GM10266 (cell line): ENCODE data around the gene FGGY.

Experiments
- DNase-seq: peaks from one replicate; pipeline ENCODE4 v3.0.0; 2012; ENCODE audit errors: extremely low spot score
- CTCF ChIP-seq: IDR thresholded peaks from 2 replicates; pipeline ENCODE4 v1.5.1; 2012; ENCODE audit warnings: mild to moderate bottlenecking, low read depth; ENCODE audit not compliant: control insufficient read depth, insufficient read depth; ENCODE audit errors: missing control alignments

FGGY gene

GRCh38 chr1:59592924-59593323 is 296.0 kb downstream of the FGGY start:
- no peak for DNase-seq
- TF ChIP-seq CTCF: no peak

- no peak for TF ChIP-seq CTCF
- no peak for DNase-seq
Observed at GRCh38 chr1:59593798-59594790, 297.2 kb downstream of the FGGY start.

GRCh38 chr1:59595774-59596173 is 298.9 kb downstream of the FGGY start:
- no peak for DNase-seq
- TF ChIP-seq CTCF: no peak

GRCh38 chr1:59596432-59596831 is 299.5 kb downstream of the FGGY start:
- no peak for TF ChIP-seq CTCF
- no peak for DNase-seq

- no peak for TF ChIP-seq CTCF
- no peak for DNase-seq
Observed at GRCh38 chr1:59596956-59597355, 300.1 kb downstream of the FGGY start.

GRCh38 chr1:59597420-59598119 is 300.7 kb downstream of the FGGY start:
- no peak for DNase-seq

More at GRCh38 chr1:59597420-59598119, 300.7 kb downstream of the FGGY start:
- TF ChIP-seq CTCF: no peak
